ENCODE measurements around the gene ARID1B.

The ARID1B gene

GRCh38 chr6:156776840-156777576, at the start of gene ARID1B:
TSS of gene ARID1B (plus strand) at chr6:156777378. CDS start at chr6:156777681, 303 bp downstream.
- peak in 1 of 2 experiments; percentile 58 for DNase-seq (ENCODE audit: low read depth in 2 of 2)

DNA sequence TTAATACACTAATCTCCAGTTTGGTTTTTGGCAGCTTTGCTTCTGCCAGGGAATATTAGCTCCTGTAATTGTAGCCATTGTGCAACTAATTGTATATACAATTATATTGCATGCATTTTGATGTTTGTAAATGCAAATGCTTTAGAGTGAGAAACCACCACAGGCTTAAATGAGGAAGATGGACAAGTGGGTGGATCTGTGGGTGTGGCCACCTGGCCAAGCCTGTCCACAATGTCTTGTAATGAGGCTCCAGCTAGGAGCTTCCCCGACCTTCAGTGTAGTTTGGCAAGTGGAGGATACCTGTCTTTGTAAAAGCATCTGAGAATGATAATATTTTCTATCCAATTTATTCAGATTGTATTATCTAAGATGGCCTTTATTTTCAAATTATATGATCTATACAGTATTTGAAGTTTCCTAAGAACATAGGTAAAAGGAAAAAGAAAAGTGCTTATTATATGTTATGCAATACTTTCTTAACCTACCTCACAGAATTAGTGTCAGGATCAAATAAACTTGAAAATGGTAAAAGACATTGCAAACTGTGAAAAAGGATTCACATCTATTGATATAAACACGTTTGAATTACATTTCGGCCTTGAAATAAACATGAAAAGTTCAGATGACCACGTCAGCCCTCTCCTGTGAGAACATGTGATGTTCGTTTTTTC, 49.3 kb upstream of the ARID1B start:
- DNase-seq (ENCODE audit: low read depth in 2 of 2) = no peak

GRCh38 chr6:156729248-156729647, 47.9 kb upstream of the ARID1B start:
- peak in 1 of 2 experiments; percentile 25 for DNase-seq (ENCODE audit: low read depth in 2 of 2)

GRCh38 chr6:156731396-156731795, 45.8 kb upstream of the ARID1B start:
- no peak for DNase-seq (ENCODE audit: low read depth in 2 of 2)

- DNase-seq (ENCODE audit: low read depth in 2 of 2) = no peak
Measured at GRCh38 chr6:156735751-156736150, 41.4 kb upstream of the ARID1B start.

DNA sequence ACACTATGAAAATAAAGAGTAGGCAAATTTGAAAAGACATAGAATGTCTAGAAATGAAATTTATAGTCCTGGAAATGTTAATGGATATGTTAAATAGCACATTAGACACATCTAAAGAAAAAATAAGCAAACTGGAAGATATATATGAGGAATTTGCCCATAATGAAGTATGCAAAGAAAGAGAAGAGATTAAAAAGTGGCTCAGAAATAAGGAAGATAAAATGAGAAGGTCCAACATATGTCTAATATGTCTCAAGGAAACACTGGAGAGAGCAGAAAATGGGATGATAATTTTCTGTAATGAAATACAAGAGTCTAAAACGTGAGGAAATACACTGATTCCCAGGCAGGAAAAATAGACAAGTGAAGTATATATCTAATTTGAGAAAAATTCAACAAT, 36.6 kb upstream of the ARID1B start:
- no peak for DNase-seq (ENCODE audit: low read depth in 2 of 2)

GRCh38 chr6:156741287-156742073, 35.7 kb upstream of the ARID1B start:
- DNase-seq (ENCODE audit: low read depth in 2 of 2) = no peak

GRCh38 chr6:156747715-156748114, 29.5 kb upstream of the ARID1B start:
- no peak for DNase-seq (ENCODE audit: low read depth in 2 of 2)

DNA sequence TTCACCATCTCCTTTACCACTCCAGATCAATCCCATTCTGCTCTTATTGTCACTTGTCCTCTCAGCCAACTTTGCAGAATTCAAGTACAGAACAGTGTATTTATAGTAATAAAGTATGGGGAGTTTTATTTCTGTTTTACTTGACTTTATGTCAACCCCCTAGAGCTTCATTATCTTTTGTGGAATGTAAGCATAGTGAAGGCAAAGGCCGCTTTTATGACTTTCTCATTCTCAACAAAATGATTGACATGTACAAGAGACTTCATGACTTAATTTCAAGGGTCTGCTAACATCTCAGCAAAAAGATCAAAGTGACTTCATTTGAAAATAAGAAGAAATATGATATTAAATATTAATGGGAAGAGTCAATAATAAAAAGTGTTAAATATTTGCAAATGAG, 28.7 kb upstream of the ARID1B start:
- no peak for DNase-seq (ENCODE audit: low read depth in 2 of 2)

DNA sequence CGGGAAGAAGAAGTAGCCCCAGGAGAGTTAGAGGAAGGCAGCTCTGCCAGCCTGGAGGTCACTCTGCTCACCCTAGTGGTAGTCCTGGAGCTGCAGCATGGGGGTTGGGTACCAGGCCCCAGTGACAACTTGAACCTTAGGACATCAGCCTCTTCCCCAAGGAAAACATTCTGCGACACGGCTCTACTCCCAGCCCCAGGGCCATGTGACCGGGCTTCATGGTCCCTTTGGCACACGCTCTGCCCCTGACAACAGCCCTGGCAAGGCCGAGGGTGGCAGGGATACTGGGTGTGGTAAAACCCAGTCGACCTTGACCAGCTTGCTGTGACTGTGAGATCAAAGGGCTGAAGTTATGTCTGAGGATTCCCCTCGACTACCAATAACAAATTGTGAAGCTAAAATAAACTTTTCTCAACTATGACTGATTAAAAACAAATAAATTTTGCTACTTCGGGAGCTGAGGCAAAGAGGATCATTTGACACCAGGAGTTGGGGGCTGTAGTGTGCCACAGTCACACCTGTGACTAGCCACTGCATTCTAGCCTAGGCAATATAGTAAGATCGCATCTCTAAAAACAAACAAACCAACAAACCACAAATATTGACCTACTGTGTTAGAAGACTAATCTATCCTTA, 24.4 kb upstream of the ARID1B start:
- DNase-seq (ENCODE audit: low read depth in 2 of 2) = no peak

GRCh38 chr6:156756630-156757610, 20.3 kb upstream of the ARID1B start:
- no peak for DNase-seq (ENCODE audit: low read depth in 2 of 2)

GRCh38 chr6:156757849-156758248, 19.3 kb upstream of the ARID1B start:
- DNase-seq (ENCODE audit: low read depth in 2 of 2) = no peak

DNA sequence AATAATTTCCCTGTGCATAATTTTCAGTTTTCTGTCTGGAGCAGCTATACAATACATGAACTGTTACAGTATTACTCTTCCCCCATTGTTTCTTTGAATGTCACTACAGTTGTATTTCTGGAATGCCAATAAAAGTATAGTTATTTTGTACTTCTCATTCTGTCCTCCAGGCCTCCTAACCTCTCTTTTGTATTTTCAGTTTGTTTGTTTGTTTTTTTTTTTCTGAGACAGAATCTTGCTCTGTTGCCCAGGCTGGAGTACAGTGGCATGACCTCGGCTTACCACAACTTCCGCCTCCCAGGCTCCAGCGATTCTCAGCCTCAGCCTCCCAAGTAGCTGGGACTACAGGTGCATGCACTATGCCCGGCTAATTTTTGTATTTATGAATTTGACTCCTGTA, 16.8 kb upstream of the ARID1B start:
- no peak for DNase-seq (ENCODE audit: low read depth in 2 of 2)

- DNase-seq (ENCODE audit: low read depth in 2 of 2) = no peak
Measured at GRCh38 chr6:156762547-156762946, 14.6 kb upstream of the ARID1B start.

DNA sequence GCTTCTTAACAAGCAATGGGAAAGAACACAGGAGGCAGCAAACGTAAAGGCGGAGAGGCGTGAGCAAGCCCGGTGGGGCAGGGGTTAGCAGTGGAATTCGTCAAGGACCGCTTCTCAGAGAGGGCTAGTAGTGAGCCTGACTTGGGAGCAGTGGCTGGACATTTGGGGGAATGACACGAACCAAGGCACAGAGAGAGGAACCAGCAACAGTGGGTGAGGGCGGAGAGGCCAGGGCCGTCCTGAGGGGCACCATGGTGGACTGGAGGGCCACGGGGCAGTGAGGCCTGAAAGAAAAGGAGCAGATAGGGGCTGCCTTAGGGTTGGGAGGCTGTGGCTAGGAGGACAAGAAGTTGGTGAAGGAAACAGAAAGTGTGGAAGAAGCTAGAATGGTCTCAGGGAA, 12.1 kb upstream of the ARID1B start:
- DNase-seq (ENCODE audit: low read depth in 2 of 2) = no peak

- DNase-seq (ENCODE audit: low read depth in 2 of 2) = no peak
Measured at GRCh38 chr6:156767603-156768467, 9.3 kb upstream of the ARID1B start.

- DNase-seq (ENCODE audit: low read depth in 2 of 2) = no peak
Measured at GRCh38 chr6:156771047-156771446, 6.1 kb upstream of the ARID1B start.

GRCh38 chr6:156771761-156772160, 5.4 kb upstream of the ARID1B start:
- no peak for DNase-seq (ENCODE audit: low read depth in 2 of 2)

DNA sequence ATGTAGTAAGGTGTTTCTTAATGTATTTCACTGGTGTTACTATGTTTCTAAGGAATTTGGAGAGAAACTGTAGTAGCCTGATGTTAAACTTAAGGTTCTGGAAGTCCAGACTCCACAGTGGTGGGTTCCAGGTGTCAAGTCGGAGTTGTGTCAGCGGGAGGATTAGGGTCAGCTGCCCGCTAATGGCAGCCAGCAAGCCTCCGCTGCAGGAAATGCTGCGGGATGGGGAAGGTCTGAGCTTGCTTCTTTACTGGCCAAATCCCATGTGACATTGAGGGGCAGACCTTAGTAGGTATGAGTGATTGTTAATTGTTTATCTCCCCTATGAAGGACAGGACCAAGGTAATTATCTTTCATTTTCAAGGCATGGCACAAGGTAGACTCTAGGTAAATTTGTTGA, 3.7 kb upstream of the ARID1B start:
- DNase-seq (ENCODE audit: low read depth in 2 of 2) = no peak
